SKM-1 treated with dmso at 0.1 percent for 144 hours (cell line): Measurements from ENCODE around the gene CLDN2.
"Not testable (repeated sequence)": the region's sequence is repeated elsewhere in the genome, so short reads cannot be mapped to it uniquely, and the experiment has no call there.

Experiments
- DNase-seq: peaks from one replicate; lab custom pipeline; 2025; ENCODE audit not compliant: unreplicated experiment; lab: John Stamatoyannopoulos, UW

The CLDN2 gene

GRCh38 chrX:106955004-106955772 lies 35.0 kb downstream of the CLDN2 start:
- no peak for DNase-seq

DNA sequence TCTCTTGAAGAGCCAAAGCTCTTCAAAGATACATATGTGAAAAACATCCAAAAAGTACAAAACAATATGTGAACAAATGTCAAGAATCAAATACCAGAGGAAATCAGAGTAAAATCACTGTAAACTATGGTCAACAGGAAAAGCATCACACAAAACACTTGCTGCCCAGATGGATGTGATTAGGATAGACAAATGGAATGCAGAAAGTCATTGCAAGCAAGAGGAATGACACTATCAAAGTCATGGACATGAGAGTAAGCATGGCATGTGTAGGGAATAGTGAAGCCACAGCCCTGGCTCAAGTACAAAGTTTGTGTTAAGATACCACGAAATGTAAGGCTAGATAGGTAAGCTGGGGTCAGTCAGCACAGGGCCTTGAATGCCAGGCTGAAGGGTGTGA lies 37.7 kb downstream of the CLDN2 start:
- no peak for DNase-seq

DNA sequence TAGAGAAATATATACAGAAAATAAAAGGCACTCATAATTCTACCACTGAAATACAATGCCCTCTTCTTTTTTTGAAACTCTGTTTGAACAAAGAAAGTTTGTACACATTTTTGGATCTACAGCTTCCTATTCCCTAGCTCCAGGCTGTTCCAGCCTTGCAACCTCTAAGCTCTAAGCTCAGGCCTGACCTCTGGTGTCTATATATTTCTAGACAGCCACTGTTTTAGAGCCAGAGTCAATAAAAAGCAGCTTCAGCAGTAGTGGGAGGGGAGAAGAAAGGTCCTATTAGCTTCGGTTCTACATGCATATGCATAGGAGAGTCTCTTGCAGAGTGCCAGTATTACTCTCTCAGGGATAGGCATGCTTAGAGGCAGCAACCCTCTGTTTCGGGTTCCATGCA lies 39.7 kb downstream of the CLDN2 start:
- DNase-seq, result no peak

GRCh38 chrX:106963111-106963510 lies 42.9 kb downstream of the CLDN2 start:
- no peak for DNase-seq

DNA sequence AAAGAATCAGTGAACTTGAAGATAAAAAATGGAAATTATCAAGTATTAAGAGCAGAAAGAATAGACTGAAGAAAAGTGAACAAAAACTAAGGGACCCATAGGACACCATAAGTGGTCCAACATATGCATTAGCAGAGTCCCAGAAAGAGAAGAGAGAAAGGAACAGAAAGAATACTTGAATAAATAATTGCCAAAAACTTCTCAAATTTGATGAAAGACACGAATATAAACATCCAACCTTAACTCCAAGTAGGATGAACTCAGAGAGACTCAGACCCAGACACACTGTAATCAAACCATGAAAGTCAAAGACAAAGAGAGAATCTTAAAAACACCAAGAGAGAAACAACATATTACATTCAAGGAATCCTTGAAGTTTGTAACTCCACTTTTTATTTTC lies 44.1 kb downstream of the CLDN2 start:
- DNase-seq, result no peak

GRCh38 chrX:106966547-106966946 lies 46.3 kb downstream of the CLDN2 start:
- not testable (repeated sequence) for DNase-seq

- DNase-seq, result no peak
These were observed 52.7 kb downstream of the CLDN2 start for GRCh38 chrX:106972896-106973295.

- no peak for DNase-seq
These were observed 53.4 kb downstream of the CLDN2 start for GRCh38 chrX:106973433-106974149.

DNA sequence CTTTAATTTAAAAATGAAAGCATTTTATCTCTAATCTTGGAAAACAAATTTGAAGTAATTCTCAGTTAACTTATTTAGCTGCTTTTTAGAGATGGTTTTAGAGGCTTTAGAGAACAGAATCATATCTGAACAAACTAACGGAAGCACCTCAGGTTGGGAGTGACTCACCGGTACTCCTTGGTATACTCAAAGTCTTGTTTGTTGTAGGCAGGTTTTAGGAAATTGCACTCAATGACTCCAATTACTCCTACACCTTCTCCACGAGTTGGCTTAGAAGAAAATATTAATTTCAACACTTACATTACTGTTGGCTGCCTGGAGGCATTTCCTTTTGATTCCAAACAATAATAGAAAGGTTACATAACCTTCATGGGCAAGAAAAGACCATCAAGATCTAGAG lies 56.2 kb downstream of the CLDN2 start:
- DNase-seq, result no peak
